Kidney capillary endothelial cell (primary cell): Measurements from ENCODE around the gene RPL35.

Experiments used
- DNase-seq: peaks from one replicate; pipeline ENCODE4 v3.0.0-alpha.2; 2018; ENCODE audit warnings: low spot score

Gene RPL35

GRCh38 chr9:124877021-124877782, 15.4 kb upstream of the RPL35 start:
- no peak for DNase-seq

DNA sequence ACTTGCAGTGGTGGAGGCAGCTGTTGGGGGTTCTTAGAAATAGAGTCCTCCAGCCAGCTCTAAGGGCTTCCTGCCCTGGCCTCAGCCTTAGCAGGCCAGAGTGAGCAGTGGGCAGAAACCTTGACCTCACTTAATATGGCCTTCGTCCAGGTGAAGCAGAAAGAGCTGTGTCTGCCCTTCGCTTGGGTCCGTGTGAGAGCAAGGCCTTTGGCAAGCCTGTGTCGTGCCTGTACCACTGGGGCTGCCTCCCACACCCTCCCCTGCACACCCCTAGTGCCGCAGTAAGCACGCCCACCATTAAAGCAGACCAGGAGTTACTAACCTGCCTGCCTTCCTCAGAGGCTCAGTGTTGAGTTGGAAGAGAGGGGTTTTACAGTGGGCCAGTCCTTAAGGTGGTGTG, 13.7 kb upstream of the RPL35 start:
- DNase-seq = no peak

- DNase-seq = no peak
These were observed 11.9 kb upstream of the RPL35 start for GRCh38 chr9:124873664-124874063.

- no peak for DNase-seq
These were observed 9.4 kb upstream of the RPL35 start for GRCh38 chr9:124871156-124871561.

DNA sequence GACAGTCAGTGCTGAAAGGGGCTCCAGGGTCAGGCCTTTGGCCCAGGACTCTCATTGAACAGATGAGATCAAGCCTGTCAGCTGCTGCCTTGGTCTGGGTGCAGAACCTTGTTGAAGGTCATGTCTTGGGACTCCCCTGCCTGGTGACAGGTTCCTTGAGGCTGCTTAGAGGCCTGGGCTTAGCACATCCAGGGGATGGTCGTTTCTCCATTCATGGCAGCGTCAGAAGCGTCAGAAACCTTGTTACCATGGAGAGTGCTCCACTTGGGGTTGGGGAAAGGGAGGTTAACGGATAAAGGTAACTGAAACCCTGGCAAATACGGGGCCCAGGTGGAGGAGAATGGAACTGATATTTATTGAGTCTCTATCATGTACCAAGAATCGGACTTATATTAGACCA, 9.0 kb upstream of the RPL35 start:
- DNase-seq = no peak

DNA sequence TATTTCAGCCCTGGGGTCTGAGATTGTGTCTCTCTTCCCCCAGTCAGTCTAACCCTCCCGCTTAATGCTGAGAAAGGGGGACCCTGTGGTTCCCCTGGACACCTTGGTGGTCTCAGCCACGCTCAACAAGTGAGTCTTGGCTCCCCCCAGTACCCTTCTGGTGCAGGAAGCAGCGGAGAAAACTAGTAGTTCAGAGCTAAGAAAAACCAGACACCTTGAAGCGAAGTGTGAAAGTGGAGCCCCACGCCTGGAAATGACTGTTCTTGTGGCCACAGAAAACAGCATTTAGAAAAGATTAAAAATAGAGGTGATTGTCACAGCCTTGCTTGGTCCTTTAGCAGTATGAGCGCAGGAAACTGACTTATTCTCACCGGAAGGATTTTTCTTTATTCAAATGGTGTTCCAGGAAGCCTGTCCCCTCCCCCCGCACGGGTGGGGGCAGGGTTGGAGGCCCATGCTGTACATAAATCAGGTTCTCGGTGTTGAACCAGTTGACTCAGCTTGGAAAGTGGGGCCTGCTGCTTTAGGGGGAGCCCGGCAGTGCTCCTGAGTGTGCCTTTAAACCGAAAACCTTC, 8.3 kb upstream of the RPL35 start:
- peak; percentile 86 for DNase-seq

DNA sequence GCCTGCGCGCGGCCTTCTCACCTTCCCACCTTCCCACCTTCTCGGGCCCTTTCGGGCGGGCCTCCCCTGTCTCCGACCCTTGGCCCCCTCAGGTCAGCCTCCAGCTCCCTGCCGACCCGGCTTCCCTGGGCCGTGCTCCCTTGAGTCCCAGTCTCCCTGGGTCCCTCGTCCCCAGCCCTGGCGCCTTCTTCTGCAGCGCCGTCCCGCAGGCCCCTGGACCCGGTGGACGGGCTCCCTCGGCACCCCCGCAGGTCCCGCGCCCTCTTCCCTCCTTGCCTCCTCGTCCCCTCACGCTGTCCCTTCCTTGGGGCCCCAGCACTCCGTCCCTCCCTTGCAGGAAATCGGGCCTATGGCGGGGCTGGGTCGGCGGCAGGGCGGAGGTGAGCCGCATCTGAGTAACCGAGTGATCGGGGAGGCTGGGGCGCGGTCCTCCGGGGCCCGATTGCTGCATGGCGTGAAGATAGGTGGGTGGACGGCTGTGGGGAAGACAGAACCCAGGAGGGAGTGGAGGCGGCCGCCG, 7.8 kb upstream of the RPL35 start:
- no peak for DNase-seq

- peak; percentile 87 for DNase-seq
These were observed 7.0 kb upstream of the RPL35 start for GRCh38 chr9:124868511-124869465.

DNA sequence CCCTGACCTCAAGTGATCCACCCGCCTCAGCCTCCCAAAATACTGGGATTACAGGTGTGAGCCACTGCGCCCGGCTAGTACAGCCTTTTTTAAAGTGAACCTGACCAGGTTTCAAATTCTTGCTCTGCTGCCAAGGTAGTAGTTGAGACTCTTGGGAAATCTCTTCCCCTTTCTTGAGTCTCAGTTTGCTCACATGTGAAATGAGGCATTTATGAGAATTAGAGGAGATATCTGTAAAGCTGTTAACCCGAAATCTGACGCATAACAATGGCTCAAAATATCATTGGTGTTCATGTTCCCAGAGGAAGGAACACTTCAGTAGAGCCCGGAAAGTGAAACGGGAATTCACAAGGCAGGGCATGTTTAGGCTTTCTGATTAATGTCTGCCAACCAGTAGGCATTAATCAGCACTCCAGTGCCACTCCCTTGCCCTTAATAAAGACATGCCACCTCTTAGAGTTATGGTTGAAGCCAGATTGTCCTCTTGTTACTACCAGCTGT, 1.7 kb upstream of the RPL35 start:
- DNase-seq = no peak

- DNase-seq = no peak
These were observed 995 bp downstream of the RPL35 start for GRCh38 chr9:124860582-124861341.

DNA sequence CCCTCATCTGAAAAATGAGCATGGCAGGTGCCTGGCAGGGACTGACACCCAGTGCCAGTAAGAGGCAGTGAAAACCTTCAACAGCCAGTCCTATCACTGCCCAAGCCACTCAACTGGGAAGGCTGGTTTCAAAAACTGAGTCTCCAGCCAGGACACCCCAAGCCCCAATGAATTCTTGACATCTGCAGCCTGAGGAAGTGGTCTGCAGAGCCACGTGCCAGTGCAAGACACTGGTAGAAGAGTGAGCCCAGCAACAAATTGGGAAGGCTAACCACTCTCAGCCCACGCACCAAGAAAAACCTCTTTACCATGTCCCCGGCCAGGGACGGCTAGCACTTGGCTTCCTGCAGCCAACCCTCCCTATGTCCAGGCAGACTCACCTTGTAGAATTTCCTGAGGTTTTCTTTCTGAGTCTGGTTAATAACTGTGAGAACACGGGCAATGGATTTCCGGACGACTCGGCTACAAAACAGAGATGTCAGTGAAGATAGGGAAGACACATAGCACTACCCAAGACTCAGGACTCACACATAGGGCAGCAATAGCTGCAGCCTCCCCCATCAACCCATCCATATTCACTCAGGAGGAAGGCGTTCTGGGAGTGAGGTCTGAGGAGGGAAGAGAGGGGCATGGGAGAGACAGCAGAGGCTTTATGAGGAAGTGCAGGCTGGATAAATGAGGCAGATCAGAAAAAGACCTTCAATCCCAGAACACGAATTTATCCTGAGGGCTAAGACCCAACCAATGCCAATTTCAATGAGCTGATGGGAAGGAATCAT, 1.8 kb downstream of the RPL35 start:
- DNase-seq = no peak

DNA sequence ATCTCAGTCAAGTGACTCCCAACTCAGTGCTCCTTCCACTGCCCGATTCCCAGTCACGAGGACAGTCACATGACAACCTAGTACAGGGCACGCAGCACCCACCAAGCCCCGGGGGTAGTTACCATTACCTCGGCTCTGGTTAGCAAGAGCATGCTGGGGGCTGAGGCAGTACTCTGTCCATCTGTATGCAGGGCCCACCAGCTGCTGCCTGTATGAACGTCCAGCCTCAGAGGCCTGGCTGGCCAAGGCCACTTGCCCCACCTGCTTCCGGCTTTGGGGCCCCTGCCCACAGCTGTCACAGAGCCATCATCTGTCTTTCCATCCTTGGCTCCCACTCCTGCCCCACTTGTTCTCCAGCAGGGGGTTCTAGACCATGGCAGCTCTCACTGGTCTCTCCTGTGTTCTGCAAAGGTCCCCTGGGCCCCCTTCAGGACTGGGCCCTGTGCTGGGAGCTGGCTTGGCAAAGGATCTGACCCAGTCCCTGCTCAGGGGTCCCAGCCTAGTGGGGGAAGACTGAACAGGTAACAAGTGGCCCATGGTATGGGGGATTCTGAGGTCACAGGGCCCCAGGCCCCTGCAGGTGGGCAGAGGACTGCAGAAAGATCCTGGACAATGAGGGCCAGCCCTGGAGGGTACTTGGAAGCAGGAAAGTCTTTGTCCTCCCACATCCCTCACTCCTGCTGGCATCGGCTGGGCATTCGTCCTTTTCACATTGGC, 3.3 kb downstream of the RPL35 start:
- no peak for DNase-seq

DNA sequence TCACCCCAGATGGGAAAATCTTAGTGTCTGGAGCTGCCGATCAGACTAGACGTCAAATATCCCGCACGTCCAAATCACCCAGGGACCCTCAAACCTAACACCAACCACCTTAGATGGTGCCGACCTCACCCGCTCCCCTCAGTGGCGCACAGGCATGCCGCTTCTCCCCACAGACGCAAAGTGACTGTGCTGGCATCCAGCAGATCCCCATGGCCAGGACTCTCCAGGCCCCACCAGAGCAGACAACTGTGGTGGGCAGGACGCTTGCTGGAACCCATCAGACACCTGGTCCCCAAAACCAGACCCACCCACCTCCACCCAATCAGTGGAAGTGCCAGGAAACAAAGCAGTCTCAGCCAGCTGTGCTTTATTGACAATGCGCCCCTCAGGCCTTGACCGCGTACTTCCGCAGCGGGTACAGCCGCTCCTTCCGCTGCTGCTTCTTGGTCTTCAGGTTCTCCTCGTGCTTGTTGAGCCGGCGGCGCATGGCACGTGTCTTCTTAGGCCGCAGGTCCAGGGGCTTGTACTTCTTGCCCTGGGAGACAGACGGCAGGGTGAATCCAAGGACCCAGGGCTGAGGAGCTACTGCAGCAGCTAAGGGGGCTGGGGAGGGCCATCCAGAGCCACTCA, 4.1 kb downstream of the RPL35 start:
- DNase-seq = no peak

DNA sequence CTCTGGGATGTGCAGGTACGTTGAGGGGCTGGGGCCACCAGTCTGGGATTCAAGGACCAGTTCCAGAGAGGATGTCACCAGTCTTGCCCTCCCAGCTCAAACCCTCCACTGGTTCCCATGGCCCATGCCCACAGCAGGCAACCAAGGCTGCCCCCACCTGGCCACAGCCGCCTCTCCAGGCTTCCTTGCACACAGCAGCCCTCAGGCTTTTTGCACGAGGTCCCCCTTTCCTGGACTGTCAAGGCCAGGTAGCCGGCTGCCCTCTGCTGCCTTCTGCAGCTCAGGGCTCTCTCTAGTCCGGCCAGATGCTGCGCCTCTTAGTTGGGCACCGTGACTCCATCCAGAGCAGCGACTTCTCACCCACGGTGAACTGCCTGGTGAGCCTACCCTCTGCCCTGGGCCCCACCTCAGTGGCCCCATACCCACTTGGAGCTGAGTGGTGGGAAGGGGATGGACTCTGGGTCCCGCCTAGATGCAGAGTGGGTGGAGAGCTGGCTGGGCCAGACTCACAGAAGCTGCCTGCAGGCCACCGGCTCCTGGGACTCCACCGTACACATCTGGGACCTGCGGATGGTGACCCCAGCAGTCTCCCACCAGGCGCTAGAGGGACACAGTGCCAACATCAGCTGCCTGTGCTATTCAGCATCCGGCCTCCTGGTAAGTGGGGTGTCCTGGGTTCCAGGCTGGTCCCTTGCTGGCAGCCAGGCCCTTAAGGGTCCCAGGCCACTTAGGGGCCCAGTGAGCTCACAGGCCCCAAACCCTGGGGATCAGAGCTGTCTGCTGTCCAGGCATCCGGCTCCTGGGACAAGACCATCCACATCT, 5.6 kb downstream of the RPL35 start:
- no peak for DNase-seq

DNA sequence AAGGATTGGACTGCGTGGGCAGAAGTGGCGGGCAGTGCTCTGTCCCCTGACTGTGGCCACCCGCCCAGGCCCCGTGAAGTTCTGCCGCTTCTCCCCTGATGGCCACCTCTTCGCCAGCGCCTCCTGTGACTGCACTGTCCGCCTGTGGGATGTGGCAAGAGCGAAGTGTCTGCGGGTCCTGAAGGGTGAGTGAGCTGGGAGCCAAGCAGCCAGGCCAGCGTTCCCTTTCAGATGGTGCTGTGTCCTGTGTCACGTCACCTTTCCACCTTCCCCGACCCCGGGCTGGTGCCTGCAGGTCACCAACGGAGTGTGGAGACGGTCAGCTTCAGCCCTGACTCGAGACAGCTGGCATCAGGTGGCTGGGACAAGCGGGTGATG, 6.2 kb downstream of the RPL35 start:
- no peak for DNase-seq

DNA sequence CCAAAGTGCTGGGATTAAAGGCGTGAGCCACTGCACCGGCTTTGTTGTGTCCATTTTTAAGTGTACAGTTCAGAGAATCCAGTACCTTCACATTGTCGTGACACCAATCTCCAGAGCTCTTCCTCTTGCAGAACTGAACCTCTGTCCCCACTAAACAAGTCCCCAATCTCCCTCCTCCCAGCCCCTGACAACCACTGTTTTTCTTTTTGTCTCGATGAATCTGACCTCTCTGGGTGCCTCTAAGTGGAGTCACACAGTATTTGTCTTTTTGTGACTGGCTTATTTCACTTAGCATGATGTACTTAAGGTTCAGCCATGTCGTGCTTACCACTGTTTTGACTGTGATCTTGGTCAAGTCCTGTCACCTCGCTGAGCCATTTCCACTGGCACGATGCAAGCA, 6.9 kb downstream of the RPL35 start:
- no peak for DNase-seq

DNA sequence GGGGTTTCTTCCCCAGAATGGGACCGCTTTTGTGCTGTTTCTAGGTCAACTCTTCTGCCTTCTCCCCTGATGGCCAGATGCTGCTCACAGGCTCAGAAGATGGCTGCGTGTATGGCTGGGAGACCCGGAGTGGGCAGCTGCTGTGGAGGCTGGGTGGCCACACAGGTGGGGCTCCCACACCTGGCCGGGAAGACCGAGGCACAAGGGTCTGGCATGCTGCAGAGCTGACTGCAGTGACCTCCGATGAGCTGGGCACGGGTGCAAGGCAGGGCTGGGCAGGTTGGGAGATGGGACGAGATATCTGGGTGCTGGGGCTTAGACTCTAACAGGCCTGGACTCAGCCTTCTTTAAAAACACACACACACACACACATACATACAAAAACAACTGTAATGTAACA, 7.6 kb downstream of the RPL35 start:
- no peak for DNase-seq

- DNase-seq = no peak
These were observed 8.1 kb downstream of the RPL35 start for GRCh38 chr9:124853605-124854143.
